HG02938 (cell line): Measurements from ENCODE around the gene ABCD2.
"Not testable (repeated sequence)": the region's sequence is repeated elsewhere in the genome, so short reads cannot be mapped to it uniquely, and the experiment has no call there.

Experiments used
- ATAC-seq: cut with Tn5 transposase; IDR thresholded peaks from one replicate; pipeline ENCODE4 v1.9.1; 2021; ENCODE audit warnings: mild to moderate bottlenecking, moderate library complexity; ENCODE audit not compliant: unreplicated experiment

The ABCD2 gene

GRCh38 chr12:39544211-39544610 lies 75.4 kb downstream of the ABCD2 start:
- ATAC-seq = not testable (repeated sequence)

- ATAC-seq = no peak
Observed at GRCh38 chr12:39541471-39541870, 78.1 kb downstream of the ABCD2 start.

GRCh38 chr12:39538679-39539104 lies 80.9 kb downstream of the ABCD2 start:
- no peak for ATAC-seq

- ATAC-seq = no peak
Observed at GRCh38 chr12:39533951-39534350, 85.7 kb downstream of the ABCD2 start.

- ATAC-seq = no peak
Observed at GRCh38 chr12:39532448-39532847, 87.2 kb downstream of the ABCD2 start.

- ATAC-seq = no peak
Observed at GRCh38 chr12:39526974-39527373, 92.6 kb downstream of the ABCD2 start.

- ATAC-seq = not testable (repeated sequence)
Observed at GRCh38 chr12:39522167-39522566, 97.4 kb downstream of the ABCD2 start.

GRCh38 chr12:39510001-39510400 lies 109.6 kb downstream of the ABCD2 start:
- no peak for ATAC-seq

- no peak for ATAC-seq
Observed at GRCh38 chr12:39505554-39505953, 114.0 kb downstream of the ABCD2 start.

GRCh38 chr12:39505023-39505422 lies 114.6 kb downstream of the ABCD2 start:
- ATAC-seq = no peak

- ATAC-seq = no peak
Observed at GRCh38 chr12:39503439-39503838, 116.2 kb downstream of the ABCD2 start.

- ATAC-seq = no peak
Observed at GRCh38 chr12:39502726-39503125, 116.9 kb downstream of the ABCD2 start.
